ENCODE results near the gene C11orf54.

The C11orf54 gene

DNA sequence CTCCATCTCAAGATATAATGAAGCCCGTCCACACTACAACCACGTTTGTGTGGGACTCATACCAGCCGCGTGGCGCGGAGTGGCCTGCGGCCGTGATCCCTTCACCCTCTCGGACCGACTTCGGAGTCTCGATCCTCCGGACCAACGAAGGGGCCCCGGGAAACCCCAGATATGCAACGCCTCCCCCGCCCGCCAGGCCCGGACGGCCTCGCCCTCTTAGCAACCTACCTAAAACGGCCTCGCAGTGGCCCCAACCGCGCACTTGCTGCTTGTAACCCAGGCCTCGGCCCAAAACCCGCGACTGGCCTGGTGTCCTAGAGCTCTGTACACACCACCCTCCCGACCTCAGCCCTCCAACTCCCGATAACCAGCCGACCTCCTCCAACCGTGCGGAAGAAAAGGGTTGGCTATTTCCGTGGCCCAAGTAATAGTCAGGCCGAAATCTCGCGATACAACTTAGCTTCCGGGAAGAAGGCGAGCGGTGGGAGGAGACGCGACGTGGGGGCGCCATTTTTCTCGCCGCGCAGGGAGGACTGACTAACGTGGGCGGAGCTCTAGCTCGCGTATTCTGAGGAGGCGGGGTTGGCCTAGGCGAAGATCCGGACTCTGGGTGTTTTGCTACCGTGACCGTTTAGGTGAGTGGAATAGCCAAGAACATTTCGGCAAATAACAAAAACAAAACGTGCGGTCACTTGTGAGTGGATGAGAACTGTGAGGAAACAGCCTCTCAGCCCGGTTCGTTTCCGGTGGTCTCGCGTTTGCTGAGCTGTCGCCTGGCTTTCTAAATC, at the start of gene C11orf54, which contains the start of gene TAF1D:
Gene C11orf54 (plus strand): TSS at position 579 of the 788 bp plus-strand sequence. CDS start 5,722 bp downstream, outside the sequence.
Gene TAF1D (minus strand): TSS at position 402 of the 788 bp plus-strand sequence. CDS start 2,191 bp downstream, outside the sequence.
- peak; percentile 89 for DNase-seq (ENCODE audit: low read depth)
- peak within 1 kb of the TSS; percentile 97 for H3K4me3 ChIP-seq (ENCODE audit: low read length)
- TF ChIP-seq, protein P1, sequence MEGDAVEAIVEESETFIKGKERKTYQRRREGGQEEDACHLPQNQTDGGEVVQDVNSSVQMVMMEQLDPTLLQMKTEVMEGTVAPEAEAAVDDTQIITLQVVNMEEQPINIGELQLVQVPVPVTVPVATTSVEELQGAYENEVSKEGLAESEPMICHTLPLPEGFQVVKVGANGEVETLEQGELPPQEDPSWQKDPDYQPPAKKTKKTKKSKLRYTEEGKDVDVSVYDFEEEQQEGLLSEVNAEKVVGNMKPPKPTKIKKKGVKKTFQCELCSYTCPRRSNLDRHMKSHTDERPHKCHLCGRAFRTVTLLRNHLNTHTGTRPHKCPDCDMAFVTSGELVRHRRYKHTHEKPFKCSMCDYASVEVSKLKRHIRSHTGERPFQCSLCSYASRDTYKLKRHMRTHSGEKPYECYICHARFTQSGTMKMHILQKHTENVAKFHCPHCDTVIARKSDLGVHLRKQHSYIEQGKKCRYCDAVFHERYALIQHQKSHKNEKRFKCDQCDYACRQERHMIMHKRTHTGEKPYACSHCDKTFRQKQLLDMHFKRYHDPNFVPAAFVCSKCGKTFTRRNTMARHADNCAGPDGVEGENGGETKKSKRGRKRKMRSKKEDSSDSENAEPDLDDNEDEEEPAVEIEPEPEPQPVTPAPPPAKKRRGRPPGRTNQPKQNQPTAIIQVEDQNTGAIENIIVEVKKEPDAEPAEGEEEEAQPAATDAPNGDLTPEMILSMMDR (conservative IDR thresholded peaks at IDR 0.05; ENCODE audit: low read depth, low read length): no peak

DNA sequence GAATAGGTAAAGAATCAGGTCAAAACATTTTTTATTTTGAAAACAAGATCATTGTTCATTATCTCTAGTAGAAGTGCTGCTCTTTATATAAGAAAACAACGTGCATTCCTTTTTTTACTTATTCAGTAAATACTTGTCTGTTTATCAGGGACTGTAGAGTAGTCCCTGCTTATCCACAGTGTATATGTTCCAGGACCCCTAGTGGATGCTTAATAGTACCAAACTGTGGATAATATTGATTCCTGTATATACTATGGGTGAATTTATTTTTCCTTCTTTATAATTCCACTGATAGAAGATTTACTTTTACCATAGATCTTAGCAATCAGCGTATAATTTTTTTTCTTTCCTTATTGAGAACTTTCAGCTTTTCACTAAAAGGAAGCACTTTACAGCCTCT, 47.4 kb upstream of the C11orf54 start:
- TF ChIP-seq, protein P1 (conservative IDR thresholded peaks at IDR 0.05; ENCODE audit: low read depth, low read length): no peak
- H3K4me3 ChIP-seq (ENCODE audit: low read length): no peak overlapping the region
- no peak for DNase-seq (ENCODE audit: low read depth)

DNA sequence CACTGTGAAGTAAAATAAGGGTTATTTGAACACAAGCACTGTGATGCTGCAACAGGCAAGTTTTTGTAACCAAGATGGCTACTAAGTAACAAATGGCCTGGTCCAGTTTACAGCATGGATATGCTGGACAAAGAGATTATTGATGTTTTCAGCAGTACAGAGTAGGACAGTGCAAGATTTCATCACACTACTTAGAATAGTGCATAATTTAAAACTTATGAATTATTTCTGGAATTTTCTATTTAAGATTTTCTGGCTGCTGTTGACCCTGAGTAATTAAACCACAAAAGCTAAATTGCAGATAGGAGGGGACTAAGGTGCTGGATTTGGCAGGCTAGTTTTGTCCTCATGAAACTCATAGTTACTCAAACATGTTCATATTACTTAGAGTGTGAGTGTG, 46.9 kb upstream of the C11orf54 start:
- H3K4me3 ChIP-seq (ENCODE audit: low read length): no peak overlapping the region
- no peak for DNase-seq (ENCODE audit: low read depth)
- TF ChIP-seq, protein P1 (conservative IDR thresholded peaks at IDR 0.05; ENCODE audit: low read depth, low read length): no peak

DNA sequence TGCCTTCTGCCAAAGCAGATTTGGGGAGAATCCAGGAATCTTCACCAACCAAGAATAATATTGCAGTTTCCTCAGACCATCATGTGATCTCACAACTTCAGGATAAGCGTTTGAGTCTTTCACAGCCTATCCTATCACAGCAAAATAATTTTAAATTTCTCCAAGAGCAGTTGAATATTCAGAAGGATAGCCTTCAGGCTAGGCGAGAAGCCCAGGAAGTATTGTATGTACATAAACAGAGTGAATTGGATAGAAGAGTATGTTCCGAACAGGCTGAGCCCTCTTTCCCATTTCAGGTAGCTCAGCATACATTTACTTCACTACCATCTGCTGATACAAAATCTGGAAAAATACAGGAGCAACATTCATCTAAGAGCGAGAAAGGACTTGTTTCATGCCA, 43.9 kb upstream of the C11orf54 start:
- no peak for DNase-seq (ENCODE audit: low read depth)
- TF ChIP-seq, protein P1 (conservative IDR thresholded peaks at IDR 0.05; ENCODE audit: low read depth, low read length): no peak
- no peak overlapping the region for H3K4me3 ChIP-seq (ENCODE audit: low read length)

DNA sequence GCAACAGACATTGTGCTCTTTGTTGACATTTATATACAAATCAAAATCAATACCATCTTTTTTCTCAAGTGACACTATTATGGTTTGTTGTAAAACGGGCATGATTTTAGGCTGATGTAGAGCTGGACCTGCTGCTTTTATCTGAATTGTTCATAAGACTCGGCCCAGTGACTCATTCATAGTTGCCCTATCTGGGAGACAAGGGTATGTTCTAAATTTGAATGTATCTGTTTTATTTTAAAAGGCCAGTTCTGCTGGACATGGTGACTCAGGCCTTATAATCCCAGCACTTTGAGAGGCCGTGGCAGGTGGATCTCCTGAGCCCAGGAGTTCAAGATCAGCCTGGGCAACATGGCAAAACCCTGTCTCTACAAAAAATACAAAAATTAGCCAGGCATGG, 40.6 kb upstream of the C11orf54 start:
- TF ChIP-seq, protein P1 (conservative IDR thresholded peaks at IDR 0.05; ENCODE audit: low read depth, low read length): no peak
- H3K4me3 ChIP-seq (ENCODE audit: low read length): no peak overlapping the region
- no peak for DNase-seq (ENCODE audit: low read depth)

DNA sequence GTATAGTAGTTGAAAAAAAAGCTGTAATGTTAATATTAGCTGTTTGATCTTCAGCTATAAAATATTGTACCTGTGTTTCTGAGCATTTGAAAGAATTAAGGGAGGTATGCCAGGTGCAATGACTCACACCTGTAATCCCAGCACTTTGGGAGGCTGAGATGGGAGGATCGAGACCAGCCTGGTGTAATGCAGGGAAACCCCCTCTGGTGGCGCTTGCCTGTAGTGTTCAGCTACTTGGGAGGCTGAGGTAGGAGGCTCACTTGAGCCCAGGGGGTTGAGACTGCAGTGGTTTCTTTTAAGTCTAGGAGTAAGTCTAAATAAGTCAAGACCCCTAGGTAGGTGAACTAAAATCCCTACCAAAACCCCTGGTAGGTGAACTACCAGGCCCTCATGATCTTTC, 37.2 kb upstream of the C11orf54 start:
- no peak for DNase-seq (ENCODE audit: low read depth)
- H3K4me3 ChIP-seq (ENCODE audit: low read length): no peak overlapping the region
- TF ChIP-seq, protein P1 (conservative IDR thresholded peaks at IDR 0.05; ENCODE audit: low read depth, low read length): peak; percentile 12

DNA sequence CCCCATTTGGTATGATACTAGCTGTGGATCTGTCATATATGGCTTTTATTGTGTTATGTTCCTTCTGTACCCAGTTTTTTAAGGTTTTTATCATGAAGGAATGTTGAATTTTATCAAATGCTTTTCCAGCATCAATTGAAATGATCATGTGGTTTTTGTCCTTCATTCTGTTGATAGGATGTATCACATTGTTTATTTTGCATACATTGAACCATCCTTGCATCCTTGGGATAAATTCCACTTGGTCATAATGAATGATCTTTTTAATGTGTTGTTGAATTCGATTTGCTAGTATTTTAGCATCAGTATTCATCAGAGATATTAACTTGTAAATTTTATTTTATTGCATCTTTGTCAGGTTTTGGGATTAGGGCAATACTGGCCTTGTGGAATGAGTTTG, 31.2 kb upstream of the C11orf54 start:
- no peak for DNase-seq (ENCODE audit: low read depth)
- TF ChIP-seq, protein P1 (conservative IDR thresholded peaks at IDR 0.05; ENCODE audit: low read depth, low read length): no peak
- no peak overlapping the region for H3K4me3 ChIP-seq (ENCODE audit: low read length)
